GM18505 (cell line): ENCODE data around the gene PAQR9.
A peak's percentile ranks its signal among the peaks of the same experiment; 100 is the strongest.

ENCODE experiments used
- ATAC-seq: cut with Tn5 transposase; IDR thresholded peaks from one replicate; pipeline ENCODE4 v1.9.1; 2021; ENCODE audit not compliant: unreplicated experiment
- POLR2A ChIP-seq: IDR thresholded peaks from 4 replicates; pipeline ENCODE4 v1.6.1; 2011; ENCODE audit warnings: borderline replicate concordance; ENCODE audit not compliant: insufficient read depth, insufficient read length; ENCODE audit errors: extremely low read depth

Gene PAQR9

GRCh38 chr3:142963516-142964448 lies at the start of gene PAQR9:
PAQR9 (minus strand) TSS chr3:142963674; CDS start chr3:142963336, 338 bp downstream.
- ATAC-seq, result peak; percentile 46

GRCh38 chr3:143011705-143012104 lies 48.2 kb upstream of the PAQR9 start:
- TF ChIP-seq POLR2A, result no peak
- no peak for ATAC-seq

More at GRCh38 chr3:142963516-142964448, at the start of gene PAQR9:
- TF ChIP-seq POLR2A, result no peak

DNA sequence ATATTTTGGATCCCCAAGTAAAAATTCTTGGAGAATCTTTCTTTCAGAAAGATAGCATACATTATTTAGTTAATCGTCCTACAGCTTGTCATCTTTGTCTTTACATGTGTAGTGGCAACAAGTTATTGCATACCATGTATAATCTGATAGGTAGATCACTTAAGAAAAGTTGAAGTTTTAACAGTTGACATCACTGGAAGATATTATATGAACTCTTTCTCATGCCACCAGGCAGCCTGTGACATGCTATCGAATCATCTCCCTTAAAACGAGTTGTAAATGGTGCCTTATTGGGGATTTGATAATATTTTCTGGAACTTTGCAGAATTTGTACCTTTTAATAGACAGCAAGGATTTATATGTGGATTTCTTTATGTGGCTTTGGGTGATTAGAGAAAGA lies 46.5 kb upstream of the PAQR9 start:
- TF ChIP-seq POLR2A, result no peak
- ATAC-seq, result no peak

DNA sequence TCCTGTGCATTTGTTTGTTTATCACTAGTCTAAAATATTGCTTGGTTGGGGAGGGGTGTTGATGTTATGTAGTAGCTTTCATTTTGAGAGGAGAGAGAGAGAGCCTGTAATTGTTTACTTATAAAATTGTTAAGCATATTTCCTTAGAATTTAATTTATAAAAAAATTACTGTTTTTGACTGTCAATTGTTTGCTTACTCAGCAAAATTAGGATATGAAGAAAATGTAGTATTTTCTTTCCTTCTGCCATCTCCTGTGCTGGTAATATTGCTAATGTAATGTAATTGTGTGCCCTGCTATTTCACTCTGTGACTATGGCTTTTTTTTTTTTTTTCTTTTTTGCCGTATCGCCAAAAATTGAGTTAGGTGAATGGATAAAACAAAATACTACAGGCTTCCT lies 41.3 kb upstream of the PAQR9 start:
- TF ChIP-seq POLR2A, result no peak
- ATAC-seq, result no peak

GRCh38 chr3:143002727-143003126 lies 39.3 kb upstream of the PAQR9 start:
- no peak for TF ChIP-seq POLR2A
- ATAC-seq, result no peak

GRCh38 chr3:143002083-143002712 lies 38.7 kb upstream of the PAQR9 start:
- no peak for TF ChIP-seq POLR2A
- peak; percentile 33 for ATAC-seq

- peak; percentile 91 for ATAC-seq
- peak; percentile 88 for TF ChIP-seq POLR2A
Observed at GRCh38 chr3:143001369-143002082, 38.1 kb upstream of the PAQR9 start, which contains the start of gene U2SURP. U2SURP (plus strand) TSS chr3:143001570; CDS start chr3:143001629, 59 bp downstream.

DNA sequence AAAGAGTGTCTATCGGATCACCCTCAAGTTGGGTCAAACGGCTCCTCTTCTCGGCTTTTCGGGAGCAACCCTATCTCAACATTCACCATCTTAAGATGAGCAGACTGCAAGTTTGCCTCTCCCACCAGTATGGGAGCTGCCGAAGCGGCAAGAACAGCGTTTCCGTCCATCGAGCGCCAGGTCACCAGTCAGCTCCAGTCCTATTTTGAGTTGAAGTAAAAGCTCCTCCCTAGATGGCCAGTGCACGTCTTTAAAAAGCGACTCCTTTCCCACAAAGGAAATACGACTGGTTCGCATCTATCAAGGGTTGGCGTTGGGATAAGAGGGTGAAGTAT lies 37.5 kb upstream of the PAQR9 start:
- TF ChIP-seq POLR2A, result no peak
- peak; percentile 54 for ATAC-seq

DNA sequence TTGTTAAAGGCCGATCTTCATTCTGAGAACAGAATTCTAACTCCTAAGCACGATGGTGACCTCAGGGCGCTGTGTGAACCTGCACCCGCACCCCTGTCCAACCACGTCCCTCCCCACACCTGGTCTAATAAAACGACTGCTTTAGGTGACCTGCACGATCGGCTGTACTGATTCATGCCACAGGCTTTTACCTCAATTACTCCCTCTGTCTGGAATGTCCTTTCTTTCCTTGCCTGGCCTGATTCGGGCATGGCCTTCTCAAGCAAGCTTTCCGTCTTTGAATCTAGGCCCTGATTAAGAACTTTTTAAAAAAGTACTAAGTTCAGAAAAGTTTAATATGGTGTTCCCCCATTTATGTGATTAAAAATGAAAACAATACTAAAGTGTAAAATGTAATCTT lies 37.1 kb upstream of the PAQR9 start:
- TF ChIP-seq POLR2A, result no peak
- ATAC-seq, result no peak

DNA sequence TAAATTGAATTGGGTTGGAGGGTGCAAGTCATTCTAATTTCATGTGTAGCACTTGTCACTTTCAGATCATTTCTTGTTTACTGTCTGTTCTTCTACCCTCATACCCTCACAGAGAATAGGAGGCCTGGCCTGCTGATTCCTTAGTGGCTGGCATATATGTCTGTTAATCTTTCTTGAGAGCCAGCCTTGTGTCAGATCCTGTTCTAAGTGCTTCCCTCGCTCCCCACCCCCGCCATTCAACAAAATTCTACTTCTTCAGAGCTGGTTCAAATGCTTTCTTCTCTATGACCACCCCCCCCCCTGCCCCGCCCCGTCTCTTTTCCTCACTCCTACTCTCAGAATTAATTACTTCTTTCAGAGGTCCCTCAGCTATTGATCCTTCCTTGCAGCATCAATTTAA lies 36.4 kb upstream of the PAQR9 start:
- ATAC-seq, result no peak
- TF ChIP-seq POLR2A, result no peak

DNA sequence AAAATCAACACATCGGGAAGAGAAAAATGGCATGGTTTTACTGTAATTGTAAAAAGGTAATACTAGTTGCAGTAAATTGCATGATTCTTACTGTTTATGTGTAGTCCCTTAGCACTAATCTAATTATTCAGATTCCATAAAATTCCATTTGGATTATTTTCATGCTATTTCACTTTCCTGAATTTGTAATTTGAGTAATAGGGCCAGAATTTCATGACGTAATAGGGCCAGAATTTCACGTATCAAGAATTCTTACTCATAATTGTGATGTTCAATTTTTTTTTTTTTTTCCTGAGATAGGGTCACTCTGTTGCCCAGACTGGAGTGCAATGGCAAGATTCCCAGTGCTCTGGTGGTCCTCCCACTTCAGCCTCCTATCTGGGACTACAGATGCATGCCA lies 35.0 kb upstream of the PAQR9 start:
- TF ChIP-seq POLR2A, result no peak
- ATAC-seq, result no peak

GRCh38 chr3:142997330-142997729 lies 33.9 kb upstream of the PAQR9 start:
- ATAC-seq, result no peak
- TF ChIP-seq POLR2A, result no peak

DNA sequence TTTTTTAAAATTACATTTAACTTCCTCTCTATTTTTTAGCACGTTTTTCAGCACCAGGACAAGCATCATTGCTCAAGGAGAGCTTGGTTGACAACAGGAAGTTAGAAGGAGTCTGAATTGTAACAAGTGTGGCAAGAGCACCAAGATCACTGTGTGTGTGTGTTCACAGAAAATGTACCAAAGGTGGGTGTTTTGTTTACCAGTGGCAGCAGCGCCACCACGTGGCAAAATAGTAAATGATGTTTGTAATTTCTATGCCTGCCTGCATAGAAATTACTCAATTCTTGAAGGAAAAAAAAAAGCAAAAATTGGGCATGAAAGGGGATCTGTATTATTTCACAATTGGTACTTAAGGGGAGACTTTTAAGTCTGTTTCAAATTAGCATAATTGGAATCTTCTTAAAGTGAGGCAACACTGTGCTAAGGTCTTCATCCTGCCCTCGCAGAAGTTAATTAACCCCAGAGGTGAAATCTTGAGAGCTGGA lies 30.5 kb upstream of the PAQR9 start:
- TF ChIP-seq POLR2A, result no peak
- ATAC-seq, result peak; percentile 72
